Measurements from ENCODE around the gene GGT6. TPM values are rescaled to one million over a fixed set of nuclear protein-coding genes. Genes with fewer than 3 reads are reported as not detected.

Gene GGT6
- total RNA-seq, 1 donor: not detected

DNA sequence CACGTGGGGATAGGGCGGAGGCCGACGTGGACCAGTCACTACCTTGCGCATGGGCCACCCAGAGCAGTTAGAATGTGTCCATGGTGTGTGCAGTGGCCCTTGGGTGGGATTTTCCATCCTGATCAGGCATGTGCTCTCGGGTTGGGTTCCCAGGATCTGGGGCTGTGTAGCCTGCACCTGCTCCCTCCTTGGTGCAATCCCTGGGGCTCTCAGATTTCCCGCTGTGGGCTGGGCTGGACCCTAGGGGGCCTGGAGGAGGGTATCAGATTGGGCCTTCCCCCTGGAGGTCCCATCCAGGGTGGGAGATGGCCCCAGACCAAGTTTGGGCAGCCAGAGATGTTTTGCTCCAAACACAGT, 25.2 kb upstream of the GGT6 start:
- Histone ChIP-seq H4K20me1 (ENCODE audit: insufficient read depth, low read length) (no peaks in the 10 kb centered on the region), H3K4me3 (ENCODE audit: insufficient read depth, low read length) (no peak overlapping the region), H2AFZ (ENCODE audit: low read length) (no peak overlapping the region), H3K36me3 (ENCODE audit: insufficient read depth, low read length) (no peaks in the 10 kb centered on the region), H3K4me1 (ENCODE audit: insufficient read depth, low read length) (no peaks in the 10 kb centered on the region), H3K4me2 (ENCODE audit: insufficient read depth, low read length) (no peak overlapping the region), H3K9me3 (ENCODE audit: low read depth, low read length) (no peaks in the 10 kb centered on the region), H3K27ac (ENCODE audit: low read depth, low read length) (no peak overlapping the region), H3K27me3 (ENCODE audit: insufficient read depth, low read length) (peaks cover 43% of the 10 kb centered on the region), H3K79me2 (ENCODE audit: insufficient read depth, low read length) (no peaks in the 10 kb centered on the region)
- no peak for DNase-seq (ENCODE audit: insufficient read length, low spot score, missing footprints)
- no peak for TF ChIP-seq CTCF (IDR thresholded peaks at IDR 0.05; ENCODE audit: extremely low read depth, low read depth, low read length)

GRCh38 chr17:4584917-4585637, 24.7 kb upstream of the GGT6 start:
- Histone ChIP-seq H3K4me1 (ENCODE audit: insufficient read depth, low read length) (no peaks in the 10 kb centered on the region), H2AFZ (ENCODE audit: low read length) (no peak overlapping the region), H3K36me3 (ENCODE audit: insufficient read depth, low read length) (no peaks in the 10 kb centered on the region), H3K4me2 (ENCODE audit: insufficient read depth, low read length) (no peak overlapping the region), H3K79me2 (ENCODE audit: insufficient read depth, low read length) (no peaks in the 10 kb centered on the region), H3K9me3 (ENCODE audit: low read depth, low read length) (no peaks in the 10 kb centered on the region), H3K27ac (ENCODE audit: low read depth, low read length) (no peak overlapping the region), H3K27me3 (ENCODE audit: insufficient read depth, low read length) (peaks cover 43% of the 10 kb centered on the region), H4K20me1 (ENCODE audit: insufficient read depth, low read length) (no peaks in the 10 kb centered on the region), H3K4me3 (ENCODE audit: insufficient read depth, low read length) (no peak overlapping the region)
- peak; percentile 86 for DNase-seq (ENCODE audit: insufficient read length, low spot score, missing footprints)
- TF ChIP-seq CTCF (IDR thresholded peaks at IDR 0.05; ENCODE audit: extremely low read depth, low read depth, low read length): no peak

- Histone ChIP-seq H3K9me3 (ENCODE audit: low read depth, low read length) (no peaks in the 10 kb centered on the region), H3K36me3 (ENCODE audit: insufficient read depth, low read length) (no peaks in the 10 kb centered on the region), H2AFZ (ENCODE audit: low read length) (no peak within 1 kb of the TSS), H3K27me3 (ENCODE audit: insufficient read depth, low read length) (peaks cover 43% of the 10 kb centered on the region), H4K20me1 (ENCODE audit: insufficient read depth, low read length) (no peaks in the 10 kb centered on the region), H3K4me2 (ENCODE audit: insufficient read depth, low read length) (no peak within 1 kb of the TSS), H3K79me2 (ENCODE audit: insufficient read depth, low read length) (no peaks in the 10 kb centered on the region), H3K27ac (ENCODE audit: low read depth, low read length) (no peak within 1 kb of the TSS), H3K4me3 (ENCODE audit: insufficient read depth, low read length) (no peak within 1 kb of the TSS), H3K4me1 (ENCODE audit: insufficient read depth, low read length) (no peaks in the 10 kb centered on the region)
- DNase-seq (ENCODE audit: insufficient read length, low spot score, missing footprints): peak; percentile 87
- TF ChIP-seq CTCF (IDR thresholded peaks at IDR 0.05; ENCODE audit: extremely low read depth, low read depth, low read length): no peak
Measured at GRCh38 chr17:4584101-4584916, 23.9 kb upstream of the GGT6 start, which contains the start of gene SMTNL2. SMTNL2 (plus strand) TSS chr17:4584529; CDS start chr17:4584606, 77 bp downstream.

DNA sequence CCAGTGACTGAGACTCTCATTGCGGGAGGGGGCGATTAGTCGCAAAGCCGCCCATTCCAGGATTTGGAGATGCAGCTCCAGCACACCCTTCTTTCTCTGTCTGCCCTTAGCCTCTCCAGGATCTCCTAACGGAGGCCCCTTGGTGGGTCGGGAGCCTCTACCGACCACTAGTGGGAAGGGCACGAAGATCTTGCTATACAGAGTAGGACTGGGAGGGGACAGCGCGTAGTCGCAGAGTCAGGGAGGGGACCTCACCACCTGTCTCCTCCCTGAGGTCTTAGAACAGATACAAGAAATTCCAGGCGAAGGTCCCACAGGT, 23.4 kb upstream of the GGT6 start:
- TF ChIP-seq CTCF (IDR thresholded peaks at IDR 0.05; ENCODE audit: extremely low read depth, low read depth, low read length): peak; percentile 13
- Histone ChIP-seq H3K9me3 (ENCODE audit: low read depth, low read length) (no peaks in the 10 kb centered on the region), H3K4me3 (ENCODE audit: insufficient read depth, low read length) (no peak overlapping the region), H3K36me3 (ENCODE audit: insufficient read depth, low read length) (no peaks in the 10 kb centered on the region), H4K20me1 (ENCODE audit: insufficient read depth, low read length) (no peaks in the 10 kb centered on the region), H2AFZ (ENCODE audit: low read length) (no peak overlapping the region), H3K4me1 (ENCODE audit: insufficient read depth, low read length) (no peaks in the 10 kb centered on the region), H3K4me2 (ENCODE audit: insufficient read depth, low read length) (no peak overlapping the region), H3K27me3 (ENCODE audit: insufficient read depth, low read length) (peaks cover 43% of the 10 kb centered on the region), H3K27ac (ENCODE audit: low read depth, low read length) (no peak overlapping the region), H3K79me2 (ENCODE audit: insufficient read depth, low read length) (no peaks in the 10 kb centered on the region)
- DNase-seq (ENCODE audit: insufficient read length, low spot score, missing footprints): peak; percentile 90

All from osteoblast (primary cell).